ENCODE results near the gene CSMD2. TPM values are rescaled to one million over a fixed set of nuclear protein-coding genes. Genes with fewer than 3 reads are reported as not detected.

CSMD2 gene
- total RNA-seq, 6 donors from 2014 or later, result 0.39 to 1.0 (median 0.52) TPM

GRCh38 chr1:33898881-33899280, 266.1 kb downstream of the CSMD2 start:
- 48 to 68% methylated on average over 8 to 9 of the region's 9 CpGs for WGBS, 2 donors
- Histone ChIP-seq H3K4me3 (no peak overlapping the region), H3K36me3 (no peaks in the 10 kb centered on the region), H3K27ac (no peak overlapping the region), H3K27me3 (no peaks in the 10 kb centered on the region), H3K4me1 (peaks cover 0 to 7% (median 3%) of the 10 kb centered on the region in 4 donors), H3K9me3 (no peaks in the 10 kb centered on the region)
- ATAC-seq (ENCODE audit: low FRiP score in 2 of 2), result no peak
- DNase-seq, result no peak
- TF ChIP-seq CTCF (IDR thresholded peaks at IDR 0.05) (no peak), EP300 (IDR thresholded peaks at IDR 0.05) (no peak), POLR2A (IDR thresholded peaks at IDR 0.05) (no peak), POLR2AphosphoS5 (IDR thresholded peaks at IDR 0.05) (no peak)

GRCh38 chr1:33898406-33898805, 266.6 kb downstream of the CSMD2 start:
- no peak for TF ChIP-seq EP300 (IDR thresholded peaks at IDR 0.05)
- no peak for TF ChIP-seq CTCF (IDR thresholded peaks at IDR 0.05)
- no peak for TF ChIP-seq POLR2A (IDR thresholded peaks at IDR 0.05)
- TF ChIP-seq POLR2AphosphoS5 (IDR thresholded peaks at IDR 0.05), result no peak
- DNase-seq (no peak), ATAC-seq (ENCODE audit: low FRiP score in 2 of 2) (no peak)
- Histone ChIP-seq H3K36me3 (no peaks in the 10 kb centered on the region), H3K27ac (no peak overlapping the region), H3K4me1 (peaks cover 0 to 7% (median 3%) of the 10 kb centered on the region in 4 donors), H3K4me3 (no peak overlapping the region), H3K27me3 (no peaks in the 10 kb centered on the region), H3K9me3 (no peaks in the 10 kb centered on the region)
- WGBS, 2 donors, result 53 to 82% methylated on average over 3 of the region's 3 CpGs

- no peak overlapping the region for H3K4me3 ChIP-seq
- ATAC-seq (ENCODE audit: low FRiP score in 2 of 2) (no peak), DNase-seq (no peak)
- no peaks in the 10 kb centered on the region for H3K9me3 ChIP-seq
- H3K4me1 ChIP-seq, result no peaks in the 10 kb centered on the region
- no peaks in the 10 kb centered on the region for H3K36me3 ChIP-seq
- TF ChIP-seq POLR2AphosphoS5 (IDR thresholded peaks at IDR 0.05) (no peak), EP300 (IDR thresholded peaks at IDR 0.05) (no peak), POLR2A (IDR thresholded peaks at IDR 0.05) (no peak), CTCF (IDR thresholded peaks at IDR 0.05) (no peak)
- no peak overlapping the region for H3K27ac ChIP-seq
- H3K27me3 ChIP-seq, result no peaks in the 10 kb centered on the region
- WGBS, 2 donors, result 78 to 79% methylated on average over 4 to 5 of the region's 5 CpGs
These were observed 267.8 kb downstream of the CSMD2 start for GRCh38 chr1:33897092-33897725.

- WGBS, 2 donors, result 80 to 98% methylated on average over 2 of the region's 2 CpGs
- Histone ChIP-seq H3K36me3 (no peaks in the 10 kb centered on the region), H3K4me1 (no peaks in the 10 kb centered on the region), H3K9me3 (no peaks in the 10 kb centered on the region), H3K27me3 (no peaks in the 10 kb centered on the region), H3K27ac (no peak overlapping the region), H3K4me3 (no peak overlapping the region)
- TF ChIP-seq POLR2A (IDR thresholded peaks at IDR 0.05) (no peak), CTCF (IDR thresholded peaks at IDR 0.05) (no peak), POLR2AphosphoS5 (IDR thresholded peaks at IDR 0.05) (no peak)
- DNase-seq, result no peak
- no peak for ATAC-seq (ENCODE audit: low FRiP score in 2 of 2)
These were observed 269.1 kb downstream of the CSMD2 start for GRCh38 chr1:33895976-33896375.

GRCh38 chr1:33895396-33895795, 269.6 kb downstream of the CSMD2 start:
- DNase-seq (peak in 1 of 2 donors; percentile 47), ATAC-seq (ENCODE audit: low FRiP score in 2 of 2) (no peak)
- Histone ChIP-seq H3K4me1 (no peaks in the 10 kb centered on the region), H3K4me3 (no peak overlapping the region), H3K9me3 (no peaks in the 10 kb centered on the region), H3K27ac (no peak overlapping the region), H3K27me3 (no peaks in the 10 kb centered on the region), H3K36me3 (no peaks in the 10 kb centered on the region)
- TF ChIP-seq CTCF (IDR thresholded peaks at IDR 0.05), result no peak
- TF ChIP-seq EP300 (IDR thresholded peaks at IDR 0.05), result no peak
- no peak for TF ChIP-seq POLR2AphosphoS5 (IDR thresholded peaks at IDR 0.05)
- TF ChIP-seq POLR2A (IDR thresholded peaks at IDR 0.05), result no peak
- 65 to 73% methylated on average over 8 of the region's 8 CpGs for WGBS, 2 donors

Data from upper lobe of left lung (tissue), 6 donors.